Fibroblast of skin of left quadriceps (primary cell): Measurements from ENCODE around the gene USP36.
A peak's percentile ranks its signal among the peaks of the same experiment; 100 is the strongest.
"Not testable (repeated sequence)": the region's sequence is repeated elsewhere in the genome, so short reads cannot be mapped to it uniquely, and the experiment has no call there.

Source experiments
- DNase-seq, 2 experiments: peaks; one replicate each; pipeline ENCODE4 v3.0.0-alpha.2; 2013; ENCODE audit warnings: low read depth in 2 of 2

USP36 gene

GRCh38 chr17:78840780-78841611 is at the start of gene USP36:
Gene USP36 (minus strand): TSS chr17:78840814. CDS start chr17:78836363, 4,451 bp downstream.
- DNase-seq: peak; percentile 97

GRCh38 chr17:78890096-78890495 is 49.5 kb upstream of the USP36 start:
- not testable (repeated sequence) for DNase-seq

- no peak for DNase-seq
Observed at GRCh38 chr17:78889531-78889930, 48.9 kb upstream of the USP36 start.

- no peak for DNase-seq
Observed at GRCh38 chr17:78888941-78889518, 48.4 kb upstream of the USP36 start.

GRCh38 chr17:78886954-78887353 is 46.3 kb upstream of the USP36 start:
- DNase-seq: no peak

GRCh38 chr17:78885956-78886355 is 45.3 kb upstream of the USP36 start:
- no peak for DNase-seq

GRCh38 chr17:78884876-78885667 is 44.5 kb upstream of the USP36 start:
- DNase-seq: no peak

- DNase-seq: no peak
Observed at GRCh38 chr17:78884148-78884825, 43.7 kb upstream of the USP36 start.

- DNase-seq: peak; percentile 86 to 88
Observed at GRCh38 chr17:78883533-78884131, 43.0 kb upstream of the USP36 start.

GRCh38 chr17:78883089-78883532 is 42.5 kb upstream of the USP36 start:
- DNase-seq: peak; percentile 29 to 48

- peak in 1 of 2 experiments; percentile 61 for DNase-seq
Observed at GRCh38 chr17:78882540-78883088, 42.0 kb upstream of the USP36 start.

- peak; percentile 91 to 92 for DNase-seq
Observed at GRCh38 chr17:78879635-78880186, 39.1 kb upstream of the USP36 start.

GRCh38 chr17:78878871-78879527 is 38.4 kb upstream of the USP36 start:
- DNase-seq: no peak

- no peak for DNase-seq
Observed at GRCh38 chr17:78878261-78878660, 37.6 kb upstream of the USP36 start.

- DNase-seq: not testable (repeated sequence)
Observed at GRCh38 chr17:78876954-78877517, 36.4 kb upstream of the USP36 start.

GRCh38 chr17:78876094-78876597 is 35.5 kb upstream of the USP36 start:
- DNase-seq: no peak

- DNase-seq: no peak
Observed at GRCh38 chr17:78875363-78876093, 34.9 kb upstream of the USP36 start.

GRCh38 chr17:78873519-78874340 is 33.1 kb upstream of the USP36 start:
- no peak for DNase-seq
